Measurements from ENCODE around the gene RPS18. TPM values are rescaled to one million over a fixed set of nuclear protein-coding genes. Genes with fewer than 3 reads are reported as not detected.
A peak's percentile ranks its signal among the peaks of the same experiment; 100 is the strongest.

RPS18 gene
- total and polyA plus RNA-seq, 9 of the 15 experiments (the other 6 are each of a cell fraction or from before 2014, with no cell fraction given): 5,023 to 17,516 (median 8,131) TPM

DNA sequence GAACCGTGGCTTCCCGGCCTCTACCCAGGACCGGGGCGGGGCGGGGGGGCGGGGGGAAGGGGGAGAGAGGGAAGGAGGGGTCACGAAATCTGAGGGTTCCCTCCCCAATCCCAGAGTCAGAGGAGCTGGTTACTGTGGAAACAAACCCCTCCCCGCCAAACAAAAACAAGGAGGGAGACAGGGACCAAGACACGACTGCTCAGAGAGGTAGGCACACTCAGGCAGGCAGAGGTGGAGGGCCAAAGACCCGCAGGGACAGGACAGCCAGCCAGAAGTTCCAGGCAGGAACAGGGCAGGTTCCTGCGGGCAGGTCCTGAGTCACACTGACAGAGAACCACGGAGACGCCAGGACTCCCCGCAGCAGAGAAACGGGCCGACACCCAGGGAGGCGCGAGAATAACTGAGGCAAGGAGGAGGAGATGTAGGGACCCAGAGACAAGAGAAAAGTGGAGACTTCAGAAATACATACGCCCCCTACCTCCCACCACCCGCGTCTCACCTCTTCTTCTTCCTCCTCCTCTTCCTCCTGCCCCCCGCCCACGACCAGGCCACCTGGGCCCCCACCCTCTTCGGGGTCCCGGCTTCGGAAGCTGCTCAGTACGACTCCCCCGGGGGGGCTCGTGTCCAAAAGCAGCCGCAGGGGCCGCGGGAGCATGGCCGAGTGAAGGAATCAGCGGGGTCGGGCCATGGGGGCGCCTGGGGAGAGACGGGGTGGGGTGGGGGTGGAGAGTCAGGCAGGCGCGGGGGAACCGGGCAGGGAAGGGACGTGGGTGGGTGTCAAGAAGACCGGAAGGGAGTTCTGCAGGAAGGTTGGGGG, 26.3 kb downstream of the RPS18 start (continued):
- TF ChIP-seq, protein P1, sequence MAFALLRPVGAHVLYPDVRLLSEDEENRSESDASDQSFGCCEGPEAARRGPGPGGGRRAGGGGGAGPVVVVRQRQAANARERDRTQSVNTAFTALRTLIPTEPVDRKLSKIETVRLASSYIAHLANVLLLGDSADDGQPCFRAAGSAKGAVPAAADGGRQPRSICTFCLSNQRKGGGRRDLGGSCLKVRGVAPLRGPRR (CRISPR knock-in tag; IDR thresholded peaks at IDR 0.05): no peak
- no peak for TF ChIP-seq PTTG1 (tag; IDR thresholded peaks at IDR 0.05; ENCODE audit: low read depth)
- TF ChIP-seq E2F5 (CRISPR knock-in tag; IDR thresholded peaks at IDR 0.05): no peak
- TF ChIP-seq NONO (IDR thresholded peaks at IDR 0.05; ENCODE audit: low read depth in 2 of 2, low read length in 1 of 2): no peak
- TF ChIP-seq, protein P2, sequence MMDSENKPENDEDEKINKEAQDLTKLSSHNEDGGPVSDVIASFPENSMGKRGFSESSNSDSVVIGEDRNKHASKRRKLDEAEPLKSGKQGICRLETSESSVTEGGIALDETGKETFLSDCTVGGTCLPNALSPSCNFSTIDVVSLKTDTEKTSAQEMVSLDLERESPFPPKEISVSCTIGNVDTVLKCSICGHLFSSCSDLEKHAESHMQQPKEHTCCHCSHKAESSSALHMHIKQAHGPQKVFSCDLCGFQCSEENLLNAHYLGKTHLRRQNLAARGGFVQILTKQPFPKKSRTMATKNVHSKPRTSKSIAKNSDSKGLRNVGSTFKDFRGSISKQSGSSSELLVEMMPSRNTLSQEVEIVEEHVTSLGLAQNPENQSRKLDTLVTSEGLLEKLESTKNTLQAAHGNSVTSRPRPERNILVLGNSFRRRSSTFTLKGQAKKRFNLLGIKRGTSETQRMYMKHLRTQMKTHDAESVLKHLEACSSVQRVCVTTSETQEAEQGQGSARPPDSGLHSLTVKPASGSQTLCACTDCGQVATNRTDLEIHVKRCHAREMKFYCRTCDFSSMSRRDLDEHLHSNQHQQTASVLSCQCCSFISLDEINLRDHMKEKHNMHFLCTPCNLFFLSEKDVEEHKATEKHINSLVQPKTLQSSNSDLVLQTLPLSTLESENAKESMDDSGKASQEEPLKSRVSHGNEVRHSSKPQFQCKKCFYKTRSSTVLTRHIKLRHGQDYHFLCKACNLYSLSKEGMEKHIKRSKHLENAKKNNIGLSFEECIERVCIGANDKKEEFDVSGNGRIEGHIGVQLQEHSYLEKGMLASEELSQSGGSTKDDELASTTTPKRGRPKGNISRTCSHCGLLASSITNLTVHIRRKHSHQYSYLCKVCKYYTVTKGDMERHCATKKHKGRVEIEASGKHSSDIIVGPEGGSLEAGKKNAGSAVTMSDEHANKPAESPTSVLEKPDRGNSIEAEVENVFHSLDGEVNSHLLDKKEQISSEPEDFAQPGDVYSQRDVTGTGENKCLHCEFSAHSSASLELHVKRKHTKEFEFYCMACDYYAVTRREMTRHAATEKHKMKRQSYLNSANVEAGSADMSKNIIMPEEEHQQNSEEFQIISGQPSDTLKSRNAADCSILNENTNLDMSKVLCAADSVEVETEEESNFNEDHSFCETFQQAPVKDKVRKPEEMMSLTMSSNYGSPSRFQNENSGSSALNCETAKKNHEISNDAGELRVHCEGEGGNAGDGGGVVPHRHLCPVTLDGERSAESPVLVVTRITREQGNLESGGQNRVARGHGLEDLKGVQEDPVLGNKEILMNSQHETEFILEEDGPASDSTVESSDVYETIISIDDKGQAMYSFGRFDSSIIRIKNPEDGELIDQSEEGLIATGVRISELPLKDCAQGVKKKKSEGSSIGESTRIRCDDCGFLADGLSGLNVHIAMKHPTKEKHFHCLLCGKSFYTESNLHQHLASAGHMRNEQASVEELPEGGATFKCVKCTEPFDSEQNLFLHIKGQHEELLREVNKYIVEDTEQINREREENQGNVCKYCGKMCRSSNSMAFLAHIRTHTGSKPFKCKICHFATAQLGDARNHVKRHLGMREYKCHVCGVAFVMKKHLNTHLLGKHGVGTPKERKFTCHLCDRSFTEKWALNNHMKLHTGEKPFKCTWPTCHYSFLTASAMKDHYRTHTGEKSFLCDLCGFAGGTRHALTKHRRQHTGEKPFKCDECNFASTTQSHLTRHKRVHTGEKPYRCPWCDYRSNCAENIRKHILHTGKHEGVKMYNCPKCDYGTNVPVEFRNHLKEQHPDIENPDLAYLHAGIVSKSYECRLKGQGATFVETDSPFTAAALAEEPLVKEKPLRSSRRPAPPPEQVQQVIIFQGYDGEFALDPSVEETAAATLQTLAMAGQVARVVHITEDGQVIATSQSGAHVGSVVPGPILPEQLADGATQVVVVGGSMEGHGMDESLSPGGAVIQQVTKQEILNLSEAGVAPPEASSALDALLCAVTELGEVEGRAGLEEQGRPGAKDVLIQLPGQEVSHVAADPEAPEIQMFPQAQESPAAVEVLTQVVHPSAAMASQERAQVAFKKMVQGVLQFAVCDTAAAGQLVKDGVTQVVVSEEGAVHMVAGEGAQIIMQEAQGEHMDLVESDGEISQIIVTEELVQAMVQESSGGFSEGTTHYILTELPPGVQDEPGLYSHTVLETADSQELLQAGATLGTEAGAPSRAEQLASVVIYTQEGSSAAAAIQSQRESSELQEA (IDR thresholded peaks at IDR 0.05; ENCODE audit: low read depth): no peak
- TF ChIP-seq MAFF (IDR thresholded peaks at IDR 0.05; ENCODE audit: low read length): no peak
- TF ChIP-seq BHLHE40 (IDR thresholded peaks at IDR 0.05; ENCODE audit: low read length): no peak
- TF ChIP-seq MXI1 (IDR thresholded peaks at IDR 0.05; ENCODE audit: low read depth, low read length): peak; percentile 18; the same call in 1 of the 2 replicates
- no peak for TF ChIP-seq ZNF121 (CRISPR knock-in tag; conservative IDR thresholded peaks at IDR 0.05)
- no peak for TF ChIP-seq CTBP1 (IDR thresholded peaks at IDR 0.05; ENCODE audit: borderline replicate concordance)
- TF ChIP-seq HDAC8 (tag; IDR thresholded peaks at IDR 0.05): no peak
- TF ChIP-seq ZNF311 (CRISPR knock-in tag; IDR thresholded peaks at IDR 0.05): no peak
- TF ChIP-seq MAX (CRISPR knock-in tag; IDR thresholded peaks at IDR 0.05): no peak
- TF ChIP-seq CREB5 (CRISPR knock-in tag; IDR thresholded peaks at IDR 0.05): no peak
- TF ChIP-seq RB1 (IDR thresholded peaks at IDR 0.05; ENCODE audit: low read depth): peak; percentile 62; the same call in 1 of the 2 replicates
- TF ChIP-seq DPF2 (IDR thresholded peaks at IDR 0.05): no peak

Measured in K562 (cell line).